ENCODE results near the gene DENND1B.

DNA sequence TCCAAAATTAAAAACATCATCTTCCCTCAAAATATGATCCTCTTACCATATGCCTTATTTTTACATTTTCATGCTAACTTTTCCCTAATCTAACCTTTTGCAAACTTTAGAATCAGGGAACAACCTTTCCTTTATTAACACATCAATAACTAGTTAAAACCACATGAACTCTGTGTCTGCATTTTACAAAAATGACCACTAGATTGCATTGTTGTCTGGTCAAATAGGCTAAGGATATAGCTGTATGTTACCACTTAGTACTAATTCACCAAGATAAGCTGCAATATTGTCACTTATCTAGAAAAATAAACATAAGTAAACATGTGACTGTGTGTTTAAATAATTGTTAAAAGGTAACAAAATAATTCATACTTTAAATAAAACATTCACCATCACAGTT lies 82.3 kb downstream of the DENND1B start:
- TF ChIP-seq, protein P1, sequence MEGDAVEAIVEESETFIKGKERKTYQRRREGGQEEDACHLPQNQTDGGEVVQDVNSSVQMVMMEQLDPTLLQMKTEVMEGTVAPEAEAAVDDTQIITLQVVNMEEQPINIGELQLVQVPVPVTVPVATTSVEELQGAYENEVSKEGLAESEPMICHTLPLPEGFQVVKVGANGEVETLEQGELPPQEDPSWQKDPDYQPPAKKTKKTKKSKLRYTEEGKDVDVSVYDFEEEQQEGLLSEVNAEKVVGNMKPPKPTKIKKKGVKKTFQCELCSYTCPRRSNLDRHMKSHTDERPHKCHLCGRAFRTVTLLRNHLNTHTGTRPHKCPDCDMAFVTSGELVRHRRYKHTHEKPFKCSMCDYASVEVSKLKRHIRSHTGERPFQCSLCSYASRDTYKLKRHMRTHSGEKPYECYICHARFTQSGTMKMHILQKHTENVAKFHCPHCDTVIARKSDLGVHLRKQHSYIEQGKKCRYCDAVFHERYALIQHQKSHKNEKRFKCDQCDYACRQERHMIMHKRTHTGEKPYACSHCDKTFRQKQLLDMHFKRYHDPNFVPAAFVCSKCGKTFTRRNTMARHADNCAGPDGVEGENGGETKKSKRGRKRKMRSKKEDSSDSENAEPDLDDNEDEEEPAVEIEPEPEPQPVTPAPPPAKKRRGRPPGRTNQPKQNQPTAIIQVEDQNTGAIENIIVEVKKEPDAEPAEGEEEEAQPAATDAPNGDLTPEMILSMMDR (IDR thresholded peaks at IDR 0.05): no peak
- TF ChIP-seq POLR2A (IDR thresholded peaks at IDR 0.05): no peak

All from testis (tissue), 2 donors.